HepG2 (cell line): ENCODE results near the gene ARHGAP33. TPM values are rescaled to one million over a fixed set of nuclear protein-coding genes. Genes with fewer than 3 reads are reported as not detected.

ENCODE experiments used
- ATAC-seq: fragments of 200-7000 bp; cut with Tn5 transposase; 3 replicates; pipeline ENCODE4 v1.9.1; 2020; ENCODE audit warnings: mild to moderate bottlenecking, moderate library complexity
- BruUV-seq: library from RNA; stranded (reverse); fragments of 400-500 nt; replicated peaks from 2 replicates; lab custom pipeline; 2021; lab: Mats Ljungman, UMichigan
- CTCF ChIA-PET: fragments of 300-600 bp; formaldehyde crosslinking; extraction: SDS; loops from one replicate; lab custom pipeline; 2021; ENCODE audit warnings: low total read pairs, inconsistent platforms, low intra/inter-chr PET ratio; lab: Yijun Ruan, JAX
- POLR2A ChIA-PET: fragments of 350-600 bp; sonication (Branson Sonifier 250); formaldehyde crosslinking; loops from one replicate; lab custom pipeline; 2020; ENCODE audit warnings: antibody characterized with exemption, inconsistent platforms; lab: Yijun Ruan, JAX
- DNase-seq: peaks from one replicate; pipeline ENCODE4 v3.0.0-alpha.2; 2015; ENCODE audit warnings: low spot score
- FAIRE-seq: peaks from 3 replicates; lab custom pipeline; 2011; peaks lifted over from hg19 to GRCh38; lab: Jason Lieb, UNC
- H2AFZ ChIP-seq: one replicate; pipeline ENCODE4 v1.6.1; 2011; ENCODE audit warnings: low read length, inconsistent platforms
- H3K27ac ChIP-seq: fragments of 300-600 bp; 3 replicates; pipeline ENCODE4 v1.8.0; 2011; ENCODE audit warnings: mixed run types, mild to moderate bottlenecking, mixed read lengths, low read length, inconsistent platforms; ENCODE audit not compliant: insufficient read depth; ENCODE audit errors: extremely low read length
- H3K27me3 ChIP-seq, 2 experiments: fragments of 200-600 bp in 1 of 2; 2 replicates in 1 of 2; 3 replicates in 1 of 2; pipeline versions ENCODE4 v1.6.0 to v1.8.0; 2011; ENCODE audit warnings: low read length in 2 of 2, mild to moderate bottlenecking in 2 of 2, moderate library complexity in 2 of 2, inconsistent platforms in 1 of 2; ENCODE audit not compliant: insufficient read depth in 2 of 2, control insufficient read depth in 1 of 2
- H3K36me3 ChIP-seq, 2 experiments: fragments of 200-600 bp in 1 of 2; replicated peaks in 1 of 2; 2 replicates in 1 of 2; 3 replicates in 1 of 2; pipeline versions ENCODE4 v1.5.1 to v1.8.0; 2011; ENCODE audit warnings: low read length in 2 of 2, inconsistent platforms in 1 of 2; ENCODE audit not compliant: insufficient read depth in 2 of 2, control insufficient read depth in 1 of 2
- H3K4me1 ChIP-seq: 2 replicates; pipeline ENCODE4 v1.5.1; 2012; ENCODE audit warnings: low read length, inconsistent platforms; ENCODE audit not compliant: insufficient read depth
- H3K4me2 ChIP-seq: 2 replicates; pipeline ENCODE4 v1.6.0; 2011; ENCODE audit warnings: low read depth, low read length, inconsistent platforms
- H3K4me3 ChIP-seq, 3 experiments: fragments of 200-600 bp in 1 of 3; sonication (generic), shearing (Covaris generic) in 1 of 3; replicated peaks in 1 of 3; 2 replicates each; pipeline ENCODE4 v1.5.1; 2011 to 2016; ENCODE audit warnings: low read length in 3 of 3, inconsistent platforms in 2 of 3, low read depth in 2 of 3, mild to moderate bottlenecking in 2 of 3, control low read depth in 1 of 3, mixed read lengths in 1 of 3; ENCODE audit not compliant: insufficient read depth in 1 of 3
- H3K79me2 ChIP-seq: one replicate; pipeline ENCODE4 v1.6.1; 2011; ENCODE audit warnings: low read length, inconsistent platforms; ENCODE audit not compliant: insufficient read depth
- H3K9ac ChIP-seq: 2 replicates; pipeline ENCODE4 v1.6.0; 2011; ENCODE audit warnings: mild to moderate bottlenecking, low read depth, low read length, inconsistent platforms; ENCODE audit not compliant: insufficient read depth
- H3K9me3 ChIP-seq: 2 replicates; pipeline ENCODE4 v1.5.1; 2012; ENCODE audit warnings: mild to moderate bottlenecking, low read length
- H4K20me1 ChIP-seq: 2 replicates; pipeline ENCODE4 v1.6.0; 2011; ENCODE audit warnings: inconsistent platforms, mild to moderate bottlenecking, low read length, moderate library complexity; ENCODE audit not compliant: insufficient read depth
- ATF7 ChIP-seq, 2 experiments: fragments of 450-650 bp in 1 of 2; sonication (generic) in 1 of 2; formaldehyde crosslinking in 1 of 2; IDR thresholded peaks; 2 replicates each; pipeline versions ENCODE4 v1.4.0 to v1.6.1; 2016 to 2020; ENCODE audit warnings: antibody characterized with exemption in 1 of 2, mild to moderate bottlenecking in 1 of 2, missing genetic modification reagents in 1 of 2
- FIP1L1 ChIP-seq: fragments of 200-400 bp; formaldehyde crosslinking; IDR thresholded peaks from 2 replicates; pipeline ENCODE4 v1.6.1; 2018; ENCODE audit warnings: low read depth, mild to moderate bottlenecking, low read length, moderate library complexity, borderline replicate concordance; ENCODE audit not compliant: insufficient read depth
- FOSL1 ChIP-seq: sonication (generic); formaldehyde crosslinking; IDR thresholded peaks from 2 replicates; pipeline ENCODE4 v1.9.0; 2021; ENCODE audit warnings: missing genetic modification reagents, borderline replicate concordance
- KDM6A ChIP-seq: IDR thresholded peaks from 2 replicates; pipeline ENCODE4 v1.6.1; 2016; ENCODE audit warnings: low read depth
- ZBTB25 ChIP-seq: IDR thresholded peaks from 2 replicates; pipeline ENCODE4 v1.6.1; 2018; ENCODE audit warnings: missing genetic modification reagents
- ZNF180 ChIP-seq: sonication (generic); formaldehyde crosslinking; IDR thresholded peaks from 2 replicates; pipeline ENCODE4 v1.4.0; 2020; ENCODE audit warnings: low read depth, missing genetic modification reagents, borderline replicate concordance
- ZNF235 ChIP-seq: sonication (generic); formaldehyde crosslinking; IDR thresholded peaks from 2 replicates; pipeline ENCODE4 v1.8.1; 2023; ENCODE audit warnings: mild to moderate bottlenecking, missing genetic modification reagents, borderline replicate concordance
- ZNF362 ChIP-seq: sonication (generic); formaldehyde crosslinking; IDR thresholded peaks from 2 replicates; pipeline ENCODE4 v1.4.0; 2020; ENCODE audit warnings: missing genetic modification reagents, mild to moderate bottlenecking, borderline replicate concordance
- ZNF543 ChIP-seq: sonication (generic); formaldehyde crosslinking; IDR thresholded peaks from 2 replicates; pipeline ENCODE4 v1.4.0; 2020; ENCODE audit warnings: mild to moderate bottlenecking, missing genetic modification reagents
- ZNF619 ChIP-seq: sonication (generic); formaldehyde crosslinking; IDR thresholded peaks from 2 replicates; pipeline ENCODE4 v1.4.0; 2020; ENCODE audit warnings: mild to moderate bottlenecking, missing genetic modification reagents
- WGBS: methylation state at CpG from one replicate; pipeline ENCODE4 v1.1.6; 2017; ENCODE audit warnings: low lambda C conversion rate; 5-methylcytosine and 5-hydroxymethylcytosine counted together
- in situ Hi-C: cut with HindIII; loops from 2 replicates; pipeline ENCODE4 v1.10.0; 2017; ENCODE audit warnings: low pct_unique_long_range_greater_than_20kb; ENCODE audit not compliant: extremely low pct_ligation_motif_present
- intact Hi-C: fragments of 100-400 bp; cut with micrococcal nuclease; formaldehyde crosslinking; loops from one replicate; pipeline ENCODE4 v1.10.0; 2022; ENCODE audit not compliant: unreplicated experiment
- polyA plus RNA-seq, 8 experiments: library from polyadenylated mRNA; depleted of rRNA in 3 of 8; stranded (reverse) in 7 of 8; unstranded in 1 of 8; fragments of >200 nt; fragmentation: Illumina TruSeq in 4 of 8; extraction: Trizol in 4 of 8; gene quantifications; 2 replicates each; pipeline versions ENCODE4 v1.2.1 to v1.2.3, GENCODE V29; 2011 to 2016; ENCODE audit warnings: low read depth in 4 of 8, missing spikeins in 1 of 8, mixed read lengths in 1 of 8; ENCODE audit not compliant: insufficient read depth in 1 of 8
- total RNA-seq, 5 experiments: library from RNA; depleted of rRNA; stranded (reverse); fragments of >200 nt; fragmentation: Illumina TruSeq; extraction: Trizol; gene quantifications; 2 replicates each; pipeline ENCODE4 v1.2.3, GENCODE V29; 2016; ENCODE audit warnings: low read depth in 1 of 5
- TF ChIP-seq, protein P1 (sequence below): sonication (generic); formaldehyde crosslinking; IDR thresholded peaks from 2 replicates; pipeline ENCODE4 v1.9.0; 2021; ENCODE audit warnings: missing genetic modification reagents, borderline replicate concordance
- TF ChIP-seq, protein P2 (sequence below): sonication (generic); formaldehyde crosslinking; IDR thresholded peaks from 2 replicates; pipeline ENCODE4 v1.8.1; 2023; ENCODE audit warnings: mild to moderate bottlenecking, missing genetic modification reagents, borderline replicate concordance
- TF ChIP-seq, protein P3 (sequence below): sonication (generic); formaldehyde crosslinking; IDR thresholded peaks from 2 replicates; pipeline ENCODE4 v1.4.0; 2020; ENCODE audit warnings: missing genetic modification reagents

ARHGAP33 gene
- total and polyA plus RNA-seq, 2 of the 13 experiments (the other 11 are each of a cell fraction or from before 2014, with no cell fraction given): 1.3 to 2.7 TPM

- TF ChIP-seq ZNF235 (CRISPR knock-in tag): no peak
Observed at GRCh38 chr19:35727956-35728706, 47.2 kb upstream of the ARHGAP33 start (continued).

DNA sequence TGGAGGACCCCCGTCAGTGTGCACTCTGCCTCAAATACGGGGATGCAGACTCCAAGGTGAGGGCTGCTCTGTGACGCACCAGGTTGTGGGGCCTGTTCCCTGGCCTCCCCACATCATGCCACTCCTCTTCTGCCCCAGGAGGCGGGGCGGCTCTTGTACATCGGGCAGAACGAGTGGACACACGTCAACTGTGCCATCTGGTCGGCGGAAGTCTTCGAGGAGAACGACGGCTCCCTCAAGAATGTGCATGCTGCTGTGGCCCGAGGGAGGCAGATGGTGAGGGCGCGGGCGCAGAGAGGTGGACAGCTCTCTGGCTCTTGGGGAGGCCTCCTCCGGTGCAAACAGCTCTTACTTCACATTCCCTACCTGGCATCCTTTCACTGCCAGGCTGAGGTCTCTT lies 46.3 kb upstream of the ARHGAP33 start:
- BruUV-seq: no TSS peak
- TF ChIP-seq KDM6A (CRISPR knock-in tag) (no peak), FIP1L1 (no peak), ATF7 (IDR thresholded peaks at IDR 0.05) (no peak), ATF7 (CRISPR knock-in tag; IDR thresholded peaks at IDR 0.05) (no peak), ZNF619 (CRISPR knock-in tag) (no peak), ZNF180 (CRISPR knock-in tag) (no peak), ZBTB25 (no peak), FOSL1 (no peak), ZNF362 (CRISPR knock-in tag) (no peak), ZNF543 (CRISPR knock-in tag) (no peak)
- TF ChIP-seq, protein P1, sequence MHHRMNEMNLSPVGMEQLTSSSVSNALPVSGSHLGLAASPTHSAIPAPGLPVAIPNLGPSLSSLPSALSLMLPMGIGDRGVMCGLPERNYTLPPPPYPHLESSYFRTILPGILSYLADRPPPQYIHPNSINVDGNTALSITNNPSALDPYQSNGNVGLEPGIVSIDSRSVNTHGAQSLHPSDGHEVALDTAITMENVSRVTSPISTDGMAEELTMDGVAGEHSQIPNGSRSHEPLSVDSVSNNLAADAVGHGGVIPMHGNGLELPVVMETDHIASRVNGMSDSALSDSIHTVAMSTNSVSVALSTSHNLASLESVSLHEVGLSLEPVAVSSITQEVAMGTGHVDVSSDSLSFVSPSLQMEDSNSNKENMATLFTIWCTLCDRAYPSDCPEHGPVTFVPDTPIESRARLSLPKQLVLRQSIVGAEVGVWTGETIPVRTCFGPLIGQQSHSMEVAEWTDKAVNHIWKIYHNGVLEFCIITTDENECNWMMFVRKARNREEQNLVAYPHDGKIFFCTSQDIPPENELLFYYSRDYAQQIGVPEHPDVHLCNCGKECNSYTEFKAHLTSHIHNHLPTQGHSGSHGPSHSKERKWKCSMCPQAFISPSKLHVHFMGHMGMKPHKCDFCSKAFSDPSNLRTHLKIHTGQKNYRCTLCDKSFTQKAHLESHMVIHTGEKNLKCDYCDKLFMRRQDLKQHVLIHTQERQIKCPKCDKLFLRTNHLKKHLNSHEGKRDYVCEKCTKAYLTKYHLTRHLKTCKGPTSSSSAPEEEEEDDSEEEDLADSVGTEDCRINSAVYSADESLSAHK (CRISPR knock-in tag): no peak
- TF ChIP-seq, protein P2, sequence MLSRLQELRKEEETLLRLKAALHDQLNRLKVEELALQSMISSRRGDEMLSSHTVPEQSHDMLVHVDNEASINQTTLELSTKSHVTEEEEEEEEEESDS (CRISPR knock-in tag): no peak
- TF ChIP-seq, protein P3, sequence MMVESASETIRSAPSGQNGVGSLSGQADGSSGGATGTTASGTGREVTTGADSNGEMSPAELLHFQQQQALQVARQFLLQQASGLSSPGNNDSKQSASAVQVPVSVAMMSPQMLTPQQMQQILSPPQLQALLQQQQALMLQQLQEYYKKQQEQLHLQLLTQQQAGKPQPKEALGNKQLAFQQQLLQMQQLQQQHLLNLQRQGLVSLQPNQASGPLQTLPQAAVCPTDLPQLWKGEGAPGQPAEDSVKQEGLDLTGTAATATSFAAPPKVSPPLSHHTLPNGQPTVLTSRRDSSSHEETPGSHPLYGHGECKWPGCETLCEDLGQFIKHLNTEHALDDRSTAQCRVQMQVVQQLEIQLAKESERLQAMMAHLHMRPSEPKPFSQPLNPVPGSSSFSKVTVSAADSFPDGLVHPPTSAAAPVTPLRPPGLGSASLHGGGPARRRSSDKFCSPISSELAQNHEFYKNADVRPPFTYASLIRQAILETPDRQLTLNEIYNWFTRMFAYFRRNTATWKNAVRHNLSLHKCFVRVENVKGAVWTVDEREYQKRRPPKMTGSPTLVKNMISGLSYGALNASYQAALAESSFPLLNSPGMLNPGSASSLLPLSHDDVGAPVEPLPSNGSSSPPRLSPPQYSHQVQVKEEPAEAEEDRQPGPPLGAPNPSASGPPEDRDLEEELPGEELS (CRISPR knock-in tag): no peak
- H3K27ac ChIP-seq: no peak overlapping the region
- H3K4me3 ChIP-seq: no peak overlapping the region
- H3K79me2 ChIP-seq: no peaks in the 10 kb centered on the region
- H3K36me3 ChIP-seq: peaks cover 59 to 94% of the 10 kb centered on the region in 2 experiments; a peak in 4 of 5 replicates
- in situ Hi-C loops (no loop called here), intact Hi-C loops (no loop called here)
- CTCF ChIA-PET: no interaction called here
- H4K20me1 ChIP-seq: no peaks in the 10 kb centered on the region
- H2AFZ ChIP-seq: no peak overlapping the region
- no peak overlapping the region for H3K9ac ChIP-seq
- H3K4me2 ChIP-seq: no peak overlapping the region
- no peaks in the 10 kb centered on the region for H3K9me3 ChIP-seq
- H3K27me3 ChIP-seq: no peaks in the 10 kb centered on the region
- no peaks in the 10 kb centered on the region for H3K4me1 ChIP-seq
- WGBS: 95% methylated on average over 18 of the region's 18 CpGs
- no peak for DNase-seq
- no peak for ATAC-seq
- no peak for FAIRE-seq
- POLR2A ChIA-PET: interaction anchor here (1.4 to 3.6 kb wide), 2 partner anchors 11 kb away, joined by 7 to 11 read pairs; no protein-coding TSS in a partner anchor
